ENCODE measurements around the gene GPC6.

- no peak for TF ChIP-seq EZH2phosphoT487 (IDR thresholded peaks at IDR 0.05; ENCODE audit: insufficient read depth, low read depth)
- no peak for TF ChIP-seq EZH2 (IDR thresholded peaks at IDR 0.05; ENCODE audit: insufficient read depth, poor library complexity, severe bottlenecking)
Observed at GRCh38 chr13:93628136-93628797, 401.7 kb downstream of the GPC6 start.

All from GM23248 (cell line).